ENCODE results near the gene NKD1. TPM values are rescaled to one million over a fixed set of nuclear protein-coding genes. Genes with fewer than 3 reads are reported as not detected.

The NKD1 gene
- total and polyA plus RNA-seq, 5 donors: 0.68 to 3.2 (median 1.6) TPM

- H3K27me3 ChIP-seq (ENCODE audit: control insufficient read depth, insufficient read depth): no peaks in the 10 kb centered on the region
- intact Hi-C loops (cut with DNase I): no loop called here
- DNase-seq: peak in 2 of 3 donors; percentile 2 to 27
- 87% methylated on average over 12 of the region's 12 CpGs for WGBS
- peaks cover 6% of the 10 kb centered on the region for H3K4me1 ChIP-seq (ENCODE audit: control insufficient read depth, insufficient read depth, low read length)
- H3K4me3 ChIP-seq (ENCODE audit: low read length): no peak overlapping the region
- no peak for ATAC-seq
- H3K27ac ChIP-seq (ENCODE audit: low read length): no peak overlapping the region
- no peaks in the 10 kb centered on the region for H3K9me3 ChIP-seq (ENCODE audit: control insufficient read depth, low read length)
Measured at GRCh38 chr16:50618238-50618918, 70.2 kb downstream of the NKD1 start.

- DNase-seq (peak in 2 of 3 donors; percentile 1 to 11), ATAC-seq (no peak)
- peaks cover 6% of the 10 kb centered on the region for H3K4me1 ChIP-seq (ENCODE audit: control insufficient read depth, insufficient read depth, low read length)
- no peaks in the 10 kb centered on the region for H3K27me3 ChIP-seq (ENCODE audit: control insufficient read depth, insufficient read depth)
- WGBS: 90% methylated on average over 10 of the region's 10 CpGs
- no peak overlapping the region for H3K27ac ChIP-seq (ENCODE audit: low read length)
- no peaks in the 10 kb centered on the region for H3K9me3 ChIP-seq (ENCODE audit: control insufficient read depth, low read length)
- intact Hi-C loops (cut with DNase I): loop anchor here in 1 of 4 donors (10.0 kb wide), 1 partner anchor 245 kb away; no protein-coding TSS in a partner anchor
- H3K4me3 ChIP-seq (ENCODE audit: low read length): no peak overlapping the region
Measured at GRCh38 chr16:50619702-50620491, 71.7 kb downstream of the NKD1 start.

GRCh38 chr16:50620646-50621451 lies 72.7 kb downstream of the NKD1 start:
- Histone ChIP-seq H3K4me1 (ENCODE audit: control insufficient read depth, insufficient read depth, low read length) (peaks cover 6% of the 10 kb centered on the region), H3K27me3 (ENCODE audit: control insufficient read depth, insufficient read depth) (no peaks in the 10 kb centered on the region), H3K9me3 (ENCODE audit: control insufficient read depth, low read length) (no peaks in the 10 kb centered on the region), H3K27ac (ENCODE audit: low read length) (no peak overlapping the region), H3K4me3 (ENCODE audit: low read length) (no peak overlapping the region)
- WGBS: 92% methylated on average over 11 of the region's 11 CpGs
- ATAC-seq (no peak), DNase-seq (peak in 2 of 3 donors; percentile 1 to 11)
- intact Hi-C loops (cut with DNase I): loop anchor here in 1 of 4 donors (10.0 kb wide), 1 partner anchor 246 kb away; no protein-coding TSS in a partner anchor

- DNase-seq (peak in 2 of 3 donors; percentile 33 to 44), ATAC-seq (no peak)
- Histone ChIP-seq H3K27me3 (ENCODE audit: control insufficient read depth, insufficient read depth) (no peaks in the 10 kb centered on the region), H3K27ac (ENCODE audit: low read length) (no peak overlapping the region), H3K4me1 (ENCODE audit: control insufficient read depth, insufficient read depth, low read length) (peaks cover 5% of the 10 kb centered on the region), H3K9me3 (ENCODE audit: control insufficient read depth, low read length) (no peaks in the 10 kb centered on the region), H3K4me3 (ENCODE audit: low read length) (no peak overlapping the region)
- WGBS: 94% methylated on average over 9 of the region's 9 CpGs
- intact Hi-C loops (cut with DNase I): loop anchor here in 1 of 4 donors (10.0 kb wide), 1 partner anchor 247 kb away; no protein-coding TSS in a partner anchor
Measured at GRCh38 chr16:50621452-50621792, 73.2 kb downstream of the NKD1 start.

- intact Hi-C loops (cut with DNase I): loop anchor here in 1 of 4 donors (10.0 kb wide), 1 partner anchor 247 kb away; no protein-coding TSS in a partner anchor
- no peak overlapping the region for H3K27ac ChIP-seq (ENCODE audit: low read length)
- H3K4me3 ChIP-seq (ENCODE audit: low read length): no peak overlapping the region
- no peaks in the 10 kb centered on the region for H3K9me3 ChIP-seq (ENCODE audit: control insufficient read depth, low read length)
- WGBS: 98% methylated on average over 7 of the region's 7 CpGs
- peak in 1 of 3 donors; percentile 13 for DNase-seq
- no peaks in the 10 kb centered on the region for H3K27me3 ChIP-seq (ENCODE audit: control insufficient read depth, insufficient read depth)
- ATAC-seq: no peak
- H3K4me1 ChIP-seq (ENCODE audit: control insufficient read depth, insufficient read depth, low read length): no peaks in the 10 kb centered on the region
Measured at GRCh38 chr16:50622029-50622428, 73.8 kb downstream of the NKD1 start.

GRCh38 chr16:50622643-50623369 lies 74.6 kb downstream of the NKD1 start:
- no peaks in the 10 kb centered on the region for H3K27me3 ChIP-seq (ENCODE audit: control insufficient read depth, insufficient read depth)
- DNase-seq: peak in 2 of 3 donors; percentile 5 to 23
- intact Hi-C loops (cut with DNase I): loop anchor here in 1 of 4 donors (10.0 kb wide), 1 partner anchor 248 kb away; no protein-coding TSS in a partner anchor

GRCh38 chr16:50624449-50624970 lies 76.3 kb downstream of the NKD1 start:
- H3K27me3 ChIP-seq (ENCODE audit: control insufficient read depth, insufficient read depth): no peaks in the 10 kb centered on the region
- no peak overlapping the region for H3K4me3 ChIP-seq (ENCODE audit: low read length)
- no peak overlapping the region for H3K27ac ChIP-seq (ENCODE audit: low read length)
- peaks cover 2% of the 10 kb centered on the region for H3K4me1 ChIP-seq (ENCODE audit: control insufficient read depth, insufficient read depth, low read length)
- WGBS: 77% methylated on average over 8 of the region's 8 CpGs
- DNase-seq: peak in 2 of 3 donors; percentile 7 to 14
- no peaks in the 10 kb centered on the region for H3K9me3 ChIP-seq (ENCODE audit: control insufficient read depth, low read length)
- intact Hi-C loops (cut with DNase I): loop anchor here in 1 of 4 donors (10.0 kb wide), 1 partner anchor 250 kb away; no protein-coding TSS in a partner anchor
- ATAC-seq: no peak

More at GRCh38 chr16:50622643-50623369, 74.6 kb downstream of the NKD1 start:
- no peak for ATAC-seq
- H3K9me3 ChIP-seq (ENCODE audit: control insufficient read depth, low read length): no peaks in the 10 kb centered on the region
- 91% methylated on average over 16 of the region's 16 CpGs for WGBS
- peaks cover 2% of the 10 kb centered on the region for H3K4me1 ChIP-seq (ENCODE audit: control insufficient read depth, insufficient read depth, low read length)
- H3K4me3 ChIP-seq (ENCODE audit: low read length): no peak overlapping the region
- H3K27ac ChIP-seq (ENCODE audit: low read length): no peak overlapping the region

GRCh38 chr16:50625374-50625773 lies 77.2 kb downstream of the NKD1 start:
- H3K9me3 ChIP-seq (ENCODE audit: control insufficient read depth, low read length): no peaks in the 10 kb centered on the region
- H3K4me3 ChIP-seq (ENCODE audit: low read length): no peak overlapping the region
- no peak for ATAC-seq
- DNase-seq: peak in 1 of 3 donors; percentile 40
- H3K27me3 ChIP-seq (ENCODE audit: control insufficient read depth, insufficient read depth): no peaks in the 10 kb centered on the region
- no peak overlapping the region for H3K27ac ChIP-seq (ENCODE audit: low read length)
- H3K4me1 ChIP-seq (ENCODE audit: control insufficient read depth, insufficient read depth, low read length): peaks cover 2% of the 10 kb centered on the region
- 92% methylated on average over 12 of the region's 12 CpGs for WGBS
- intact Hi-C loops (cut with DNase I): loop anchor here in 1 of 4 donors (10.0 kb wide), 1 partner anchor 251 kb away; no protein-coding TSS in a partner anchor

- Histone ChIP-seq H3K4me3 (ENCODE audit: low read length) (no peak overlapping the region), H3K27me3 (ENCODE audit: control insufficient read depth, insufficient read depth) (no peaks in the 10 kb centered on the region), H3K4me1 (ENCODE audit: control insufficient read depth, insufficient read depth, low read length) (peaks cover 2% of the 10 kb centered on the region), H3K27ac (ENCODE audit: low read length) (no peak overlapping the region), H3K9me3 (ENCODE audit: control insufficient read depth, low read length) (no peaks in the 10 kb centered on the region)
- 47% methylated on average over 4 of the region's 4 CpGs for WGBS
- ATAC-seq (no peak), DNase-seq (no peak)
- intact Hi-C loops (cut with DNase I): loop anchor here in 1 of 4 donors (10.0 kb wide), 1 partner anchor 252 kb away; no protein-coding TSS in a partner anchor
Measured at GRCh38 chr16:50626868-50627267, 78.7 kb downstream of the NKD1 start.

Data from right cardiac atrium (tissue), 5 donors.